SK-N-SH treated with all-trans-retinoic acid at 6 μM for 48 hours (cell line): ENCODE measurements around the gene MLST8.
"Not testable (repeated sequence)": the region's sequence is repeated elsewhere in the genome, so short reads cannot be mapped to it uniquely, and the experiment has no call there.

Source experiments
- ATAC-seq: fragments of 200-7000 bp; cut with Tn5 transposase; 3 replicates; pipeline ENCODE4 v1.9.1; 2020; ENCODE audit warnings: mild to moderate bottlenecking, moderate library complexity
- ARNTL ChIP-seq: fragments of 450-650 bp; formaldehyde crosslinking; IDR thresholded peaks from 2 replicates; pipeline ENCODE4 v1.5.0; 2020; ENCODE audit warnings: low read depth, mild to moderate bottlenecking, moderate library complexity, borderline replicate concordance
- BACH2 ChIP-seq: fragments of 250-450 bp; sonication (Bioruptor Pico); IDR thresholded peaks from 2 replicates; pipeline ENCODE4 v1.9.0; 2021; ENCODE audit warnings: mild to moderate bottlenecking, borderline replicate concordance
- CSDC2 ChIP-seq: fragments of 250-450 bp; sonication (Bioruptor Pico); IDR thresholded peaks from 2 replicates; pipeline ENCODE4 v1.5.0; 2020; ENCODE audit warnings: mild to moderate bottlenecking, moderate library complexity
- GLIS3 ChIP-seq: fragments of 250-450 bp; sonication (Bioruptor Pico); IDR thresholded peaks from 2 replicates; pipeline ENCODE4 v1.5.0; 2020; ENCODE audit warnings: mild to moderate bottlenecking, moderate library complexity
- ISL1 ChIP-seq: fragments of 250-450 bp; sonication (Bioruptor Pico); IDR thresholded peaks from 2 replicates; pipeline ENCODE4 v2.1.2; 2022; ENCODE audit warnings: mild to moderate bottlenecking, moderate library complexity
- OSR1 ChIP-seq: fragments of 250-450 bp; sonication (Bioruptor Pico); IDR thresholded peaks from 2 replicates; pipeline ENCODE4 v1.8.0; 2022; ENCODE audit warnings: moderate library complexity, mild to moderate bottlenecking, inconsistent platforms
- PPARA ChIP-seq: fragments of 250-450 bp; sonication (Bioruptor Pico); IDR thresholded peaks from 2 replicates; pipeline ENCODE4 v1.5.0; 2020; ENCODE audit warnings: mild to moderate bottlenecking, borderline replicate concordance
- RARB ChIP-seq: fragments of 250-450 bp; sonication (Bioruptor Pico); IDR thresholded peaks from 2 replicates; pipeline ENCODE4 v1.8.0; 2021; ENCODE audit warnings: mild to moderate bottlenecking, moderate library complexity
- SNAI2 ChIP-seq: fragments of 250-450 bp; sonication (Bioruptor Pico); IDR thresholded peaks from 2 replicates; pipeline ENCODE4 v1.5.0; 2020; ENCODE audit warnings: mild to moderate bottlenecking, moderate library complexity
- TCF4 ChIP-seq: fragments of 250-450 bp; sonication (Bioruptor Pico); IDR thresholded peaks from 2 replicates; pipeline ENCODE4 v1.8.0; 2021; ENCODE audit warnings: mild to moderate bottlenecking, moderate library complexity, borderline replicate concordance
- ZFP3 ChIP-seq: fragments of 250-450 bp; sonication (Bioruptor Pico); IDR thresholded peaks from 2 replicates; pipeline ENCODE4 v1.5.0; 2020; ENCODE audit warnings: mild to moderate bottlenecking, moderate library complexity
- ZFP30 ChIP-seq: fragments of 450-650 bp; formaldehyde crosslinking; IDR thresholded peaks from 2 replicates; pipeline ENCODE4 v1.5.0; 2022; ENCODE audit warnings: mild to moderate bottlenecking, moderate library complexity
- ZNF565 ChIP-seq: fragments of 450-650 bp; formaldehyde crosslinking; conservative IDR thresholded peaks from 2 replicates; pipeline ENCODE4 v1.5.0; 2020; ENCODE audit warnings: low read depth, mild to moderate bottlenecking, moderate library complexity
- ZNF70 ChIP-seq: fragments of 450-650 bp; formaldehyde crosslinking; IDR thresholded peaks from 2 replicates; pipeline ENCODE4 v1.5.0; 2020; ENCODE audit warnings: mild to moderate bottlenecking, moderate library complexity
- ZNF8 ChIP-seq: fragments of 450-650 bp; formaldehyde crosslinking; IDR thresholded peaks from 2 replicates; pipeline ENCODE4 v1.5.0; 2020; ENCODE audit warnings: mild to moderate bottlenecking, moderate library complexity
- TF ChIP-seq, protein P1 (sequence below): fragments of 250-450 bp; sonication (Bioruptor Pico); IDR thresholded peaks from 2 replicates; pipeline ENCODE4 v1.5.0; 2020; ENCODE audit warnings: mild to moderate bottlenecking, moderate library complexity
- TF ChIP-seq, protein P2 (sequence below): fragments of 250-450 bp; sonication (Bioruptor Pico); IDR thresholded peaks from 2 replicates; pipeline ENCODE4 v1.8.0; 2020; ENCODE audit warnings: mild to moderate bottlenecking, moderate library complexity, borderline replicate concordance
- TF ChIP-seq, protein P3 (sequence below): fragments of 250-450 bp; sonication (Bioruptor Pico); IDR thresholded peaks from 2 replicates; pipeline ENCODE4 v1.5.1; 2020; ENCODE audit warnings: low read depth, mild to moderate bottlenecking, moderate library complexity
- TF ChIP-seq, protein P4 (sequence below): fragments of 250-450 bp; sonication (Bioruptor Pico); IDR thresholded peaks from 2 replicates; pipeline ENCODE4 v1.8.0; 2021; ENCODE audit warnings: low read depth, mild to moderate bottlenecking, moderate library complexity, borderline replicate concordance
- TF ChIP-seq, protein P5 (sequence below): fragments of 250-450 bp; sonication (Bioruptor Pico); IDR thresholded peaks from 2 replicates; pipeline ENCODE4 v1.5.1; 2021; ENCODE audit warnings: mild to moderate bottlenecking, moderate library complexity

MLST8 gene

DNA sequence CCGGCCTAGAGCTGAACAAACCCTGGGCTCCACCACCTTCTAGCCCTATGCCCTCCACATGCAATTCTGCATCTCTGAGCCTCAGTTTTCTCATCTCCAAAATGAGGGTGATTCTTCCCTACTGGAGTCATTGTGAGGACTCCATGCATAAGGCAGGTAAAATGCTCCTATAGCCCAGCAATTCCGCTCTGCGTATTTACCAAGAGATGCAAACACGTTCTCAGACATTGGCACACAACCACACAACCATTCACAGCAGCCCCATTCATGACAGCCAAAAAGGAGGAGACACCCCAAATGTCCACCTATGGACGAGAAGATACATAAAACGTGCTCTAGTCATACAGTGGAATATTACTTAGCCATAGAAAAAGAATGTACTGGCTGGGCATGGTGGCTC, 4.9 kb upstream of the MLST8 start (continued):
- TF ChIP-seq, protein P1, sequence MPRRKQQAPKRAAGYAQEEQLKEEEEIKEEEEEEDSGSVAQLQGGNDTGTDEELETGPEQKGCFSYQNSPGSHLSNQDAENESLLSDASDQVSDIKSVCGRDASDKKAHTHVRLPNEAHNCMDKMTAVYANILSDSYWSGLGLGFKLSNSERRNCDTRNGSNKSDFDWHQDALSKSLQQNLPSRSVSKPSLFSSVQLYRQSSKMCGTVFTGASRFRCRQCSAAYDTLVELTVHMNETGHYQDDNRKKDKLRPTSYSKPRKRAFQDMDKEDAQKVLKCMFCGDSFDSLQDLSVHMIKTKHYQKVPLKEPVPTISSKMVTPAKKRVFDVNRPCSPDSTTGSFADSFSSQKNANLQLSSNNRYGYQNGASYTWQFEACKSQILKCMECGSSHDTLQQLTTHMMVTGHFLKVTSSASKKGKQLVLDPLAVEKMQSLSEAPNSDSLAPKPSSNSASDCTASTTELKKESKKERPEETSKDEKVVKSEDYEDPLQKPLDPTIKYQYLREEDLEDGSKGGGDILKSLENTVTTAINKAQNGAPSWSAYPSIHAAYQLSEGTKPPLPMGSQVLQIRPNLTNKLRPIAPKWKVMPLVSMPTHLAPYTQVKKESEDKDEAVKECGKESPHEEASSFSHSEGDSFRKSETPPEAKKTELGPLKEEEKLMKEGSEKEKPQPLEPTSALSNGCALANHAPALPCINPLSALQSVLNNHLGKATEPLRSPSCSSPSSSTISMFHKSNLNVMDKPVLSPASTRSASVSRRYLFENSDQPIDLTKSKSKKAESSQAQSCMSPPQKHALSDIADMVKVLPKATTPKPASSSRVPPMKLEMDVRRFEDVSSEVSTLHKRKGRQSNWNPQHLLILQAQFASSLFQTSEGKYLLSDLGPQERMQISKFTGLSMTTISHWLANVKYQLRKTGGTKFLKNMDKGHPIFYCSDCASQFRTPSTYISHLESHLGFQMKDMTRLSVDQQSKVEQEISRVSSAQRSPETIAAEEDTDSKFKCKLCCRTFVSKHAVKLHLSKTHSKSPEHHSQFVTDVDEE (CRISPR knock-in tag), result no peak
- TF ChIP-seq, all 23 proteins: peak for 0

DNA sequence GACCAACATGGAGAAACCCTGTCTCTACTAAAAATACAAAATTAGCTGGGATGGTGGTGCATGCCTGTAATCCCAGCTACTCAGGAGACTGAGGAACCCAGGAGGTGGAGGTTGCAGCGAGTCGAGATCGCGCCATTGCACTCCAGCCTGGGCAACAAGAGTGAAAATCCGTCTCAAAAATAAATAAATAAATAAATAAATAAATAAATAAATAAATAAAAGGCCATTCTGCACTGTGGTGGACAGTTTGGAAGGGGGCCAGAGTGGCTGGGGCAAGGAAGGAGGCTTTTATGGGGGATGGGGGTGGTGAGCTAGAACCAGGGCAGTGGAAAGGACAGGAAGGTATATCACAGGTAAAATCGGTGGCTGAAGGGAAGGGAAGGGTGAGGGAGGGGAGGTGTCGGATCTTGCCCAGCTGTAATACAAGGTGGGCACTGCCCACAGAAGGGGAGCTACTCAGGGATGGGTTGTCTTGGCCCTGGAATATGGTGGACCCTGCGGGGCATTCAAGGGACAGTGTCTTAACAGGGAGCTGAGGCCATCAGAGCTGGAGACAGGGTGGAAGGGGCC, 2.0 kb upstream of the MLST8 start:
- not testable (repeated sequence) for ATAC-seq

DNA sequence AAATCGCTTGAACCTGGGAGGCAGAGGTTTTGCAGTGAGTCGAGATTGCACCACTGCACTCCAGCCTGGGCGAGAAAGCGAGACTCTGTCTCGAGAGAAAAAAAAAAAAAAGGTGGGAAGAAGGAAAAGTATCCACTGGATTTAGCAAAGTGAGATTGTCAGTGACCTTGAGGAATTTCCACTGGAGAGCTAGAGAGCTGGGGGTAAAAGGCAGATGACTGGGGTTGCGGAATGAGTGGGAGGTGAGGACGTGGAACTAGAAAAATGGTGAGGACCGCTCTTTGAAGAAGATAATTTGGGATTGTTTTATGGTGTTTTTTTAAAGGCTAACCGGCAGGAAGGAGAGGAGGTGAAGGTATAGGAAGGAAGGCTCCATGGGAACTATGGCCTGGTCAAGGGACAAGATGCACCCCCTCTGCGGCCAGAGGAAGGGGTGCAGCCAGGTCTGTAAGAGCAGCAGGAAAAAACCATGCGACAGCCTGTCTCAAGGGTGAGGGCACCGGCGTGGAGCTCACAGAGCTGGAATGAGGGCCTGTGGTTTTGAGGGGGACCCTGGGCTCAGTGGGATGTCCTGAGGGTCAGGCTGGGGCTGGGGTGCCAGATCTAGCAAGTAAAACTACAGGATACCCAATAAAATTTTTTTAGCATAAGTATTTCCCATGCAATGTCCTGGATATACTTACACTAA, 694 bp upstream of the MLST8 start:
- TF ChIP-seq ZNF70 (CRISPR knock-in tag) (no peak), CSDC2 (CRISPR knock-in tag) (no peak), ISL1 (CRISPR knock-in tag) (no peak), GLIS3 (CRISPR knock-in tag) (no peak), BACH2 (no peak), ARNTL (CRISPR knock-in tag) (no peak)
- TF ChIP-seq, protein P2, sequence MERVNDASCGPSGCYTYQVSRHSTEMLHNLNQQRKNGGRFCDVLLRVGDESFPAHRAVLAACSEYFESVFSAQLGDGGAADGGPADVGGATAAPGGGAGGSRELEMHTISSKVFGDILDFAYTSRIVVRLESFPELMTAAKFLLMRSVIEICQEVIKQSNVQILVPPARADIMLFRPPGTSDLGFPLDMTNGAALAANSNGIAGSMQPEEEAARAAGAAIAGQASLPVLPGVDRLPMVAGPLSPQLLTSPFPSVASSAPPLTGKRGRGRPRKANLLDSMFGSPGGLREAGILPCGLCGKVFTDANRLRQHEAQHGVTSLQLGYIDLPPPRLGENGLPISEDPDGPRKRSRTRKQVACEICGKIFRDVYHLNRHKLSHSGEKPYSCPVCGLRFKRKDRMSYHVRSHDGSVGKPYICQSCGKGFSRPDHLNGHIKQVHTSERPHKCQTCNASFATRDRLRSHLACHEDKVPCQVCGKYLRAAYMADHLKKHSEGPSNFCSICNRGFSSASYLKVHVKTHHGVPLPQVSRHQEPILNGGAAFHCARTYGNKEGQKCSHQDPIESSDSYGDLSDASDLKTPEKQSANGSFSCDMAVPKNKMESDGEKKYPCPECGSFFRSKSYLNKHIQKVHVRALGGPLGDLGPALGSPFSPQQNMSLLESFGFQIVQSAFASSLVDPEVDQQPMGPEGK, result no peak
- ATAC-seq, result no peak

DNA sequence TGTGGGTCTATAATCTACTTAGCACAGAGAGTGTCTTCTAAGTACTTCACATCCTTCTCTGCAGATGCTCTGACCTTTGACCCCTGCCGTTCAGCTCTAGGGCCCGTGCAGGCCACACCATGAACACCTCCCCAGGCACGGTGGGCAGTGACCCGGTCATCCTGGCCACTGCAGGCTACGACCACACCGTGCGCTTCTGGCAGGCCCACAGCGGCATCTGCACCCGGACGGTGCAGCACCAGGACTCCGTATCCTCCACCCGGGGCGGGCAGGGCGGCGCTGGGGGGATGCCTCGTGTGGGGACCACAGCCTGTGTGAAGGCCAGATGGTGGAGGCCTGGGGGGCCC, 686 bp downstream of the MLST8 start:
- TF ChIP-seq, protein P3, sequence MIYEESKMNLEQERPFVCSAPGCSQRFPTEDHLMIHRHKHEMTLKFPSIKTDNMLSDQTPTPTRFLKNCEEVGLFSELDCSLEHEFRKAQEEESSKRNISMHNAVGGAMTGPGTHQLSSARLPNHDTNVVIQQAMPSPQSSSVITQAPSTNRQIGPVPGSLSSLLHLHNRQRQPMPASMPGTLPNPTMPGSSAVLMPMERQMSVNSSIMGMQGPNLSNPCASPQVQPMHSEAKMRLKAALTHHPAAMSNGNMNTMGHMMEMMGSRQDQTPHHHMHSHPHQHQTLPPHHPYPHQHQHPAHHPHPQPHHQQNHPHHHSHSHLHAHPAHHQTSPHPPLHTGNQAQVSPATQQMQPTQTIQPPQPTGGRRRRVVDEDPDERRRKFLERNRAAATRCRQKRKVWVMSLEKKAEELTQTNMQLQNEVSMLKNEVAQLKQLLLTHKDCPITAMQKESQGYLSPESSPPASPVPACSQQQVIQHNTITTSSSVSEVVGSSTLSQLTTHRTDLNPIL (CRISPR knock-in tag), result no peak
- TF ChIP-seq ZNF70 (CRISPR knock-in tag) (no peak), PPARA (CRISPR knock-in tag) (no peak), CSDC2 (CRISPR knock-in tag) (no peak), BACH2 (no peak), ZFP3 (CRISPR knock-in tag) (no peak), GLIS3 (CRISPR knock-in tag) (no peak), TCF4 (CRISPR knock-in tag) (no peak), RARB (CRISPR knock-in tag) (no peak), ZFP30 (CRISPR knock-in tag) (no peak), ZNF8 (CRISPR knock-in tag) (no peak), ZNF565 (CRISPR knock-in tag) (no peak), OSR1 (no peak), SNAI2 (no peak)
- TF ChIP-seq, protein P2, result no peak
- TF ChIP-seq, protein P4, sequence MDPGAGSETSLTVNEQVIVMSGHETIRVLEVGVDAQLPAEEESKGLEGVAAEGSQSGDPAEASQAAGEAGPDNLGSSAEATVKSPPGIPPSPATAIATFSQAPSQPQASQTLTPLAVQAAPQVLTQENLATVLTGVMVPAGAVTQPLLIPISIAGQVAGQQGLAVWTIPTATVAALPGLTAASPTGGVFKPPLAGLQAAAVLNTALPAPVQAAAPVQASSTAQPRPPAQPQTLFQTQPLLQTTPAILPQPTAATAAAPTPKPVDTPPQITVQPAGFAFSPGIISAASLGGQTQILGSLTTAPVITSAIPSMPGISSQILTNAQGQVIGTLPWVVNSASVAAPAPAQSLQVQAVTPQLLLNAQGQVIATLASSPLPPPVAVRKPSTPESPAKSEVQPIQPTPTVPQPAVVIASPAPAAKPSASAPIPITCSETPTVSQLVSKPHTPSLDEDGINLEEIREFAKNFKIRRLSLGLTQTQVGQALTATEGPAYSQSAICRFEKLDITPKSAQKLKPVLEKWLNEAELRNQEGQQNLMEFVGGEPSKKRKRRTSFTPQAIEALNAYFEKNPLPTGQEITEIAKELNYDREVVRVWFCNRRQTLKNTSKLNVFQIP (CRISPR knock-in tag), result no peak
- TF ChIP-seq, protein P5, sequence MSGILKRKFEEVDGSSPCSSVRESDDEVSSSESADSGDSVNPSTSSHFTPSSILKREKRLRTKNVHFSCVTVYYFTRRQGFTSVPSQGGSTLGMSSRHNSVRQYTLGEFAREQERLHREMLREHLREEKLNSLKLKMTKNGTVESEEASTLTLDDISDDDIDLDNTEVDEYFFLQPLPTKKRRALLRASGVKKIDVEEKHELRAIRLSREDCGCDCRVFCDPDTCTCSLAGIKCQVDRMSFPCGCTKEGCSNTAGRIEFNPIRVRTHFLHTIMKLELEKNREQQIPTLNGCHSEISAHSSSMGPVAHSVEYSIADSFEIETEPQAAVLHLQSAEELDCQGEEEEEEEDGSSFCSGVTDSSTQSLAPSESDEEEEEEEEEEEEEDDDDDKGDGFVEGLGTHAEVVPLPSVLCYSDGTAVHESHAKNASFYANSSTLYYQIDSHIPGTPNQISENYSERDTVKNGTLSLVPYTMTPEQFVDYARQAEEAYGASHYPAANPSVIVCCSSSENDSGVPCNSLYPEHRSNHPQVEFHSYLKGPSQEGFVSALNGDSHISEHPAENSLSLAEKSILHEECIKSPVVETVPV (CRISPR knock-in tag), result no peak
- TF ChIP-seq, protein P1 (CRISPR knock-in tag), result no peak
- ATAC-seq, result peak; percentile 49
